Activated B cell treated with CpG ODN at 0.5 μM for 24 hours (primary cell): ENCODE data around the gene PCSK4. TPM values are rescaled to one million over a fixed set of nuclear protein-coding genes. Genes with fewer than 3 reads are reported as not detected.

ENCODE experiments used
- ATAC-seq: fragments of 200-7000 bp; cut with Tn5 transposase; one replicate; pipeline ENCODE4 v1.10.0; 2021; ENCODE audit warnings: low read depth, mild to moderate bottlenecking, moderate library complexity
- CTCF ChIA-PET: fragments of 350-600 bp; sonication (Branson Sonifier 250); formaldehyde crosslinking; loops from one replicate; lab custom pipeline; 2021; ENCODE audit warnings: antibody characterized with exemption; lab: Charles Lee
- POLR2A ChIA-PET: fragments of 350-600 bp; sonication (Branson Sonifier 250); formaldehyde crosslinking; loops from one replicate; lab custom pipeline; 2021; ENCODE audit warnings: antibody characterized with exemption; lab: Charles Lee
- DNase-seq: peaks from one replicate; pipeline ENCODE4 v3.0.0; 2022
- H3K27ac Mint-ChIP-seq: one replicate; pipeline ENCODE4 v1.8.0; 2020; ENCODE audit warnings: mixed read lengths
- H3K27me3 Mint-ChIP-seq: one replicate; pipeline ENCODE4 v1.8.0; 2021; ENCODE audit warnings: mixed read lengths
- H3K36me3 Mint-ChIP-seq: one replicate; pipeline ENCODE4 v1.8.0; 2021; ENCODE audit warnings: low read depth, mixed read lengths
- H3K4me1 Mint-ChIP-seq: one replicate; pipeline ENCODE4 v1.8.0; 2021; ENCODE audit warnings: mixed read lengths
- H3K4me3 Mint-ChIP-seq: one replicate; pipeline ENCODE4 v1.8.0; 2020; ENCODE audit warnings: mild to moderate bottlenecking, mixed read lengths
- H3K9me3 Mint-ChIP-seq: one replicate; pipeline ENCODE4 v1.8.0; 2020; ENCODE audit warnings: mixed read lengths
- intact Hi-C: fragments of 100-400 bp; cut with micrococcal nuclease; formaldehyde crosslinking; loops from one replicate; pipeline ENCODE4 v1.15.1; 2024
- total RNA-seq: library from RNA; stranded (reverse); gene quantifications from 2 replicates; pipeline ENCODE4 v1.2.3, GENCODE V29; 2022
- TF ChIP-seq, protein P1 (sequence below): fragments of 200-600 bp; IDR thresholded peaks from one replicate; pipeline ENCODE4 v1.8.0; 2022; ENCODE audit warnings: antibody characterized with exemption, mild to moderate bottlenecking

The PCSK4 gene
- total RNA-seq, 1 donor from 2014 or later: 1.3 TPM

DNA sequence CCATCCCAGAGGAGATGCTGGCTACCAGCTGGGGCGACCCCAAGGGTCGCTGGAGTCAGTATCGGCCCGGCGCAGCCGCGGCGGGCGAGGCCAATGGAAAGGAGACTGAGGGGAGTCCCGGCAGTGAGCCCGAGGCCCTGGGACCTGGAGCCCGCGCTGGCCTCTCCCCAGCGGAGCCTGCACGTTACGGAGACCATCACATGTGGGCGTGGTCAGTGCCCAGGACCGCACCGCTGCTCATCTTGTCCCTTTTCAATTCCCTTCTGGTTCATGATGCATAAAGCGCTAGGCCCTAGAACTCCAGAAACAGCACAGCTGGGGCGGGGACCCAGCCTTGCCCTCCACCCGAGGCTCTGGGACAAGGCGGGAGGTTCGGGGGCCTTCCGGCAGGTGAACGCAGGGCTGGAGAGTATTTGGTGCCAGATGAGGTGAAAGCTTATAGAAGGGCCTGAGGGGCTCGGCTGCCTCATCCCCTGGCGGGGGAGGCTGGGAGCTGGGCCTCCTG lies 19.1 kb downstream of the PCSK4 start:
- peaks cover 8% of the 10 kb centered on the region for H3K36me3 Mint-ChIP-seq
- peak overlapping the region; percentile 65 for H3K4me3 Mint-ChIP-seq
- intact Hi-C loops: loop anchor here (2.0 kb wide), 2 partner anchors 26 to 42 kb away; partner anchors contain the start of gene ADAMTSL5
- ChIA-PET CTCF (interaction anchor here (0.8 kb wide), 1 partner anchor 26 kb away, joined by 4 read pairs; no protein-coding TSS in a partner anchor), POLR2A (interaction anchor here (0.6 to 1.7 kb wide), 5 partner anchors 9 to 202 kb away, joined by 3 to 10 read pairs (median 5); partner anchors contain the start of genes CIRBP and REEP6)
- H3K27ac Mint-ChIP-seq: no peak overlapping the region
- DNase-seq (no peak), ATAC-seq (peak; percentile 20)
- H3K4me1 Mint-ChIP-seq: peaks cover 25% of the 10 kb centered on the region
- TF ChIP-seq, protein P1, sequence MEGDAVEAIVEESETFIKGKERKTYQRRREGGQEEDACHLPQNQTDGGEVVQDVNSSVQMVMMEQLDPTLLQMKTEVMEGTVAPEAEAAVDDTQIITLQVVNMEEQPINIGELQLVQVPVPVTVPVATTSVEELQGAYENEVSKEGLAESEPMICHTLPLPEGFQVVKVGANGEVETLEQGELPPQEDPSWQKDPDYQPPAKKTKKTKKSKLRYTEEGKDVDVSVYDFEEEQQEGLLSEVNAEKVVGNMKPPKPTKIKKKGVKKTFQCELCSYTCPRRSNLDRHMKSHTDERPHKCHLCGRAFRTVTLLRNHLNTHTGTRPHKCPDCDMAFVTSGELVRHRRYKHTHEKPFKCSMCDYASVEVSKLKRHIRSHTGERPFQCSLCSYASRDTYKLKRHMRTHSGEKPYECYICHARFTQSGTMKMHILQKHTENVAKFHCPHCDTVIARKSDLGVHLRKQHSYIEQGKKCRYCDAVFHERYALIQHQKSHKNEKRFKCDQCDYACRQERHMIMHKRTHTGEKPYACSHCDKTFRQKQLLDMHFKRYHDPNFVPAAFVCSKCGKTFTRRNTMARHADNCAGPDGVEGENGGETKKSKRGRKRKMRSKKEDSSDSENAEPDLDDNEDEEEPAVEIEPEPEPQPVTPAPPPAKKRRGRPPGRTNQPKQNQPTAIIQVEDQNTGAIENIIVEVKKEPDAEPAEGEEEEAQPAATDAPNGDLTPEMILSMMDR: no peak
- no peaks in the 10 kb centered on the region for H3K9me3 Mint-ChIP-seq
- peaks cover 2% of the 10 kb centered on the region for H3K27me3 Mint-ChIP-seq

DNA sequence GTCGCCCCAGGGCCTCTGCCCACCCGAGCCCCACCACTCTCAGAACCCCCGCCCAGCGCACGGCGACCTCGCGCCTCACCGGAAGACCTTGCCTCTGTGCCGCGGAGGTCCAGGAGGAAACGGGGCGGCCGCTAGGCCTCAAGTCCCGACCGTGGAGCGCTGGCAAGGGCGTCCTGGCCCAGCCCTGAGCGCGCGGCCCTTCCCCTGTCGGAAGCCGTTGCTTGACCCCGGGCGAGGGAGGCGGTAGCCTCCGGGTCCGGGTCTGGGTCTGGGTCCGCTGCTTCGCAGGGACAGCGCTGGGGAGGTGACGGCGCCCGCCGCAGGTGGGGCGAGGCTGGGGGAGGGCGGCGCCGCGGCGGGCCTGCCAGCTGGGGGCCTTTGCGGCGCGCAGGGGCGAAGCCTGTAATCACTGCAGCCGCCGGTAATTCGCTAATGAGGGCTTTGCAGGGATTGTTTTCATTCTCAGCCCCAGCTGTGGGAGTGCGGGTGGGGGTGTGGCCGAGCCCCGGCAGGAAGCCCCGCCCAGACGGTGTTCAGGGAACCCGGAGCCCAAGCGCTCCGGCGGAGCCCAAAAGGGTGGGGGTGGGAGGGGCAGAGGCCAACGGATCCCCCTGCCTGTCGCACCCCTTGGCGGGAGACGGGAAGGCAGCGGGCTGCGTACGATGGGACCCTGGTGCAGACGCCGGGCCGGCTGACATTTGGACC lies 19.7 kb downstream of the PCSK4 start:
- ATAC-seq: peak; percentile 69
- peaks cover 8% of the 10 kb centered on the region for H3K36me3 Mint-ChIP-seq
- ChIA-PET POLR2A (interaction anchor here (0.6 to 1.7 kb wide), 2 partner anchors 20 to 39 kb away, joined by 4 to 8 read pairs; partner anchors contain the start of gene REEP6), CTCF (no interaction called here)
- H3K4me3 Mint-ChIP-seq: peak overlapping the region; percentile 76
- no peak overlapping the region for H3K27ac Mint-ChIP-seq
- H3K4me1 Mint-ChIP-seq: peaks cover 25% of the 10 kb centered on the region
- peaks cover 2% of the 10 kb centered on the region for H3K27me3 Mint-ChIP-seq
- peak; percentile 57 for DNase-seq
- intact Hi-C loops: loop anchor here (2.0 kb wide), 2 partner anchors 26 to 42 kb away; partner anchors contain the start of gene ADAMTSL5
- TF ChIP-seq, protein P1: no peak
- H3K9me3 Mint-ChIP-seq: no peaks in the 10 kb centered on the region

DNA sequence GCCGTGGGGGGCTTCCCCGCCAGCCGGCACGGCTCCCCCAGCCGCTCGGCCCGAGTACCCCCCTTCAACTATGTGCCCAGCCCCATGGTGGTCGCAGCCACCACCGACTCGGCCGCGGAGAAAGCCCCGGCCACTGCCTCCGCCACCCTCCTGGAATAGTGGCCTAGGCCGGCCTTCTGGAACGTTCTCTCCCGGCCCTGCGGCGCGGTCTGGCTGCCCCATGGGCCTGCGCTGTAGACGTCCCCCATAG lies 20.2 kb downstream of the PCSK4 start:
- Mint-ChIP-seq H3K4me3 (peak overlapping the region; percentile 76), H3K9me3 (no peaks in the 10 kb centered on the region), H3K27ac (no peak overlapping the region), H3K36me3 (peaks cover 5% of the 10 kb centered on the region), H3K27me3 (peaks cover 2% of the 10 kb centered on the region), H3K4me1 (peaks cover 25% of the 10 kb centered on the region)
- TF ChIP-seq, protein P1: no peak
- ChIA-PET CTCF (no interaction called here), POLR2A (interaction anchor here (0.9 kb wide), 1 partner anchor 27 kb away, joined by 4 read pairs; no protein-coding TSS in a partner anchor)
- intact Hi-C loops: loop anchor here (2.0 kb wide), 2 partner anchors 25 to 43 kb away; partner anchors contain the start of gene ADAMTSL5
- DNase-seq (no peak), ATAC-seq (no peak)

DNA sequence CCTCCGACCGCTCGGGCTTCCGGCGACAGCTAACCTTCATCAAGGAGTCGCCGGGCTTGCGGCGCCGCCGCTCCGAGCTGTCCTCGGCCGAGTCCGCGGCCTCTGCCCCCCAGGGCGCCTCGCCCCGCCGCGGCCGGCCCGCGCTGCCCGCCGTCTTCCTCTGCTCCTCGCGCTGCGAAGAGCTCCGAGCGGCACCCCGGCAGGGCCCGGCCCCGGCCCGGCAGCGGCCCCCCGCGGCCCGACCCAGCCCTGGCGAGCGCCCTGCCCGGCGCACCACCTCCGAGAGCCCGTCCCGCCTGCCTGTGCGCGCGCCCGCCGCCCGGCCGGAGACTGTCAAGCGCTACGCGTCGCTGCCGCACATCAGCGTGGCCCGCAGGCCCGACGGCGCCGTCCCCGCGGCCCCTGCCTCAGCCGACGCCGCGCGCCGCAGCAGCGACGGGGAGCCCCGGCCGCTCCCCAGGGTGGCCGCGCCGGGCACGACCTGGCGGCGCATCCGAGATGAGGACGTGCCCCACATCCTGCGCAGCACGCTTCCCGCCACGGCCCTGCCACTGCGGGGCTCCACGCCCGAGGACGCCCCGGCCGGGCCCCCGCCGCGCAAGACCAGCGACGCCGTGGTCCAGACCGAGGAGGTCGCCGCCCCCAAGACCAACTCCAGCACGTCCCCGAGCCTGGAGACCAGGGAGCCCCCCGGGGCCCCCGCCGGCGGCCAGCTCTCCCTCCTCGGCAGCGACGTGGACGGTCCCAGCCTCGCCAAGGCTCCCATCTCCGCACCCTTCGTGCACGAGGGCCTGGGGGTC lies 20.7 kb downstream of the PCSK4 start:
- DNase-seq (peak; percentile 54), ATAC-seq (peak; percentile 21)
- peaks cover 2% of the 10 kb centered on the region for H3K27me3 Mint-ChIP-seq
- H3K27ac Mint-ChIP-seq: no peak overlapping the region
- H3K36me3 Mint-ChIP-seq: peaks cover 2% of the 10 kb centered on the region
- ChIA-PET POLR2A (interaction anchor here (0.9 to 1.4 kb wide), 3 partner anchors 16 to 28 kb away, joined by 4 to 5 read pairs (median 4); no protein-coding TSS in a partner anchor), CTCF (interaction anchor here (1.0 to 1.5 kb wide), 2 partner anchors 8 to 24 kb away, joined by 4 to 6 read pairs; no protein-coding TSS in a partner anchor)
- H3K4me1 Mint-ChIP-seq: peaks cover 25% of the 10 kb centered on the region
- TF ChIP-seq, protein P1: no peak
- intact Hi-C loops: loop anchor here (2.0 to 10.0 kb wide), 3 partner anchors 25 to 295 kb away; partner anchors contain the start of gene ADAMTSL5
- peak overlapping the region; percentile 76 for H3K4me3 Mint-ChIP-seq
- no peaks in the 10 kb centered on the region for H3K9me3 Mint-ChIP-seq
